ENCODE measurements around the gene SCUBE3.

Gene SCUBE3

GRCh38 chr6:35178012-35178411 lies 35.7 kb upstream of the SCUBE3 start:
- TF ChIP-seq EZH2 (IDR thresholded peaks at IDR 0.05) (no peak), POLR2AphosphoS5 (IDR thresholded peaks at IDR 0.05; ENCODE audit: borderline replicate concordance, low read depth, low read length) (no peak), FOXP2 (optimal IDR thresholded peaks at IDR 0.05; ENCODE audit: control extremely low read depth, extremely low read length, insufficient read depth) (no peak)
- DNase-seq (ENCODE audit: low read depth, low spot score): no peak
- Histone ChIP-seq H3K9ac (ENCODE audit: insufficient read length) (no peak overlapping the region), H3K4me3 (no peak overlapping the region), H3K36me3 (ENCODE audit: insufficient read depth, low read length) (no peaks in the 10 kb centered on the region), H3K27ac (no peak overlapping the region), H3K9me3 (ENCODE audit: low read depth, low read length) (no peaks in the 10 kb centered on the region)

- Histone ChIP-seq H3K4me3 (no peak overlapping the region), H3K27ac (no peak overlapping the region), H3K9me3 (ENCODE audit: low read depth, low read length) (no peaks in the 10 kb centered on the region), H3K9ac (ENCODE audit: insufficient read length) (no peak overlapping the region), H3K36me3 (ENCODE audit: insufficient read depth, low read length) (no peaks in the 10 kb centered on the region)
- no peak for TF ChIP-seq EZH2 (IDR thresholded peaks at IDR 0.05)
- TF ChIP-seq FOXP2 (optimal IDR thresholded peaks at IDR 0.05; ENCODE audit: control extremely low read depth, extremely low read length, insufficient read depth): no peak
- TF ChIP-seq POLR2AphosphoS5 (IDR thresholded peaks at IDR 0.05; ENCODE audit: borderline replicate concordance, low read depth, low read length): no peak
- no peak for DNase-seq (ENCODE audit: low read depth, low spot score)
Observed at GRCh38 chr6:35178932-35179832, 34.6 kb upstream of the SCUBE3 start.

DNA sequence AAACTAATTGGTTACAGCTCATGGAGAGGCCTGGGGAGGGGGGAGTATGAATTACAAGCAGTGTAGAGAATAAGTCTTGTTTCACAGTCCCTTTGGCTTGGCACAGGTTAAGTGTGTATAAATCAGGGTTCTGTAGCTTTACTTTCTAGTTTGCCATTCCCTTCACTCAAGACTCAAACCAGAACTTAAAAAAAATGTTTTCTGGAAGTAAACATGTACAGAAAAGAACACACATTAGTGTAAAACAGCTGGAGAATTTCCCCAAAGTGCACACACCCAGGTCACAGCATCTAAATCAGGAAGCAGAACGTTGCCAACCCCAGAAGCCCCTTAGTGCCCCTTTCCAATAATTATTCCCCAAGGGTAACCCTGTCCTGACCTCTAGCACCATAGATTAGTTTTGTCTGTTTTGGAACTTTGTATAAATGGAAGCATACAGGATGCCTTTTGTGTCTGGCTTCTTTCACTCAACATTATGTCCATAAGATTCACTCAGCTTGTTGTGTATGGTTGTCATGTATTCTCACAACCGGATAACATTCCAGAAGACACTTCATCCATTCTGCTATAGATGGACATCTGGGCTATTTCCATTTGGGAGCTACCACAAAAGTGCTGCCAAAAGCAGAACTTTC lies 33.7 kb upstream of the SCUBE3 start:
- no peak for DNase-seq (ENCODE audit: low read depth, low spot score)
- Histone ChIP-seq H3K4me3 (no peak overlapping the region), H3K27ac (no peak overlapping the region), H3K36me3 (ENCODE audit: insufficient read depth, low read length) (no peaks in the 10 kb centered on the region), H3K9ac (ENCODE audit: insufficient read length) (no peak overlapping the region), H3K9me3 (ENCODE audit: low read depth, low read length) (no peaks in the 10 kb centered on the region)
- TF ChIP-seq EZH2 (IDR thresholded peaks at IDR 0.05): no peak
- no peak for TF ChIP-seq POLR2AphosphoS5 (IDR thresholded peaks at IDR 0.05; ENCODE audit: borderline replicate concordance, low read depth, low read length)
- no peak for TF ChIP-seq FOXP2 (optimal IDR thresholded peaks at IDR 0.05; ENCODE audit: control extremely low read depth, extremely low read length, insufficient read depth)

DNA sequence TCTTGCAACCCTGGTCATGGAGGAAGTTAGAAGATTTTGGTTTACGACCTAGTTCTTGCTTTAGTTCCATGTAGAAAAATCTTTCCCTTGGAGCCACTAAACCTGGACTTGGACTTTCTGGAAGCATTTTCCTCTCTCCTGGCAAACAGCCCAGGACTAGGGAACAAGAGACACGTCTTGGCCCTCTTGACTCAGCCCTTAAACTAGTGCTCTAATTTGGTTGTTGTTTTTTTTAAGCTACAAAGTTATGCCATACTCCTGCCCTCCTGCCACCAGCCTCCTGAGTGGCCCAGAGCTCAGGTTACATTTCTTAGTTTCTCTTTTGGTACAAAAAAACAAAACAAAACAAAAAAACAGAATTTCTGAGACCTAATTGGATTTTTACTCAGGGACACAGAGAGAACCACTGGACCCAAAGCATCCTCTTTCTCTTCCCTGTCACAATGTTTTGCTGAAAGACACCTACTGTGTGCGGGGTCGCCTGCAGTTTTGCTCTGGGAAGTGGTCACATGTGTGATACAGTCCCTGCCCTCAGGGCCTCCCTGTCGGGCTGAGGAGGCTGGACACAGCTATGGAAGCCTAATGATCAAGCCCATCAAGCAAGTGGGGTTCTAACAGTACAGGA lies 32.3 kb upstream of the SCUBE3 start:
- DNase-seq (ENCODE audit: low read depth, low spot score): no peak
- TF ChIP-seq POLR2AphosphoS5 (IDR thresholded peaks at IDR 0.05; ENCODE audit: borderline replicate concordance, low read depth, low read length): no peak
- TF ChIP-seq FOXP2 (optimal IDR thresholded peaks at IDR 0.05; ENCODE audit: control extremely low read depth, extremely low read length, insufficient read depth): no peak
- no peak for TF ChIP-seq EZH2 (IDR thresholded peaks at IDR 0.05)
- no peaks in the 10 kb centered on the region for H3K36me3 ChIP-seq (ENCODE audit: insufficient read depth, low read length)
- 0 out of 2 replicates have a peak overlapping the region, but pooled peaks have one; percentile 13 for H3K27ac ChIP-seq
- H3K4me3 ChIP-seq: no peak overlapping the region
- no peak overlapping the region for H3K9ac ChIP-seq (ENCODE audit: insufficient read length)
- no peaks in the 10 kb centered on the region for H3K9me3 ChIP-seq (ENCODE audit: low read depth, low read length)

- no peak overlapping the region for H3K9ac ChIP-seq (ENCODE audit: insufficient read length)
- no peaks in the 10 kb centered on the region for H3K36me3 ChIP-seq (ENCODE audit: insufficient read depth, low read length)
- no peak overlapping the region for H3K4me3 ChIP-seq
- TF ChIP-seq POLR2AphosphoS5 (IDR thresholded peaks at IDR 0.05; ENCODE audit: borderline replicate concordance, low read depth, low read length): no peak
- no peak for TF ChIP-seq EZH2 (IDR thresholded peaks at IDR 0.05)
- no peaks in the 10 kb centered on the region for H3K9me3 ChIP-seq (ENCODE audit: low read depth, low read length)
- DNase-seq (ENCODE audit: low read depth, low spot score): no peak
- H3K27ac ChIP-seq: no peak overlapping the region
Observed at GRCh38 chr6:35181933-35182612, 31.7 kb upstream of the SCUBE3 start.

DNA sequence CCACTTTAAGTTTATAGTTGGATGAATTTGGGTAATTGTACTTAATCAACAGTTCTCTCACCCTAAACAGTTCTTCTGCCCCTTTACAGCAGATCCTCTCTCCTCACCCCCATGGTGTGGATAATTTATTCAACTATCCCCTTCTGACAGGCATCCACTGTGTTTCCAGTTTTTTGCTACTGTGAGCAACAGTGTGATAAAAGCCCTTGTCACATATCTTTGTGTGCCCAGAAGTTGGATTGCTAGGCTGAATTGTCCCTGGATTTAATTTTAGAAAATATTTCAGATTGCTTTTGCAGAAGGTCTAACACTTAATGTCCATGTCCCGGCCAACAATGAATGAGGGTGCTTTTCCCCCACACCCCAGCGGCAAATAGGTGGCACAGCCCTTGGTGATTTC lies 30.5 kb upstream of the SCUBE3 start:
- Histone ChIP-seq H3K36me3 (ENCODE audit: insufficient read depth, low read length) (no peaks in the 10 kb centered on the region), H3K9me3 (ENCODE audit: low read depth, low read length) (no peaks in the 10 kb centered on the region), H3K9ac (ENCODE audit: insufficient read length) (no peak overlapping the region), H3K27ac (no peak overlapping the region), H3K4me3 (no peak overlapping the region)
- TF ChIP-seq POLR2AphosphoS5 (IDR thresholded peaks at IDR 0.05; ENCODE audit: borderline replicate concordance, low read depth, low read length) (no peak), EZH2 (IDR thresholded peaks at IDR 0.05) (no peak), FOXP2 (optimal IDR thresholded peaks at IDR 0.05; ENCODE audit: control extremely low read depth, extremely low read length, insufficient read depth) (no peak)
- no peak for DNase-seq (ENCODE audit: low read depth, low spot score)

DNA sequence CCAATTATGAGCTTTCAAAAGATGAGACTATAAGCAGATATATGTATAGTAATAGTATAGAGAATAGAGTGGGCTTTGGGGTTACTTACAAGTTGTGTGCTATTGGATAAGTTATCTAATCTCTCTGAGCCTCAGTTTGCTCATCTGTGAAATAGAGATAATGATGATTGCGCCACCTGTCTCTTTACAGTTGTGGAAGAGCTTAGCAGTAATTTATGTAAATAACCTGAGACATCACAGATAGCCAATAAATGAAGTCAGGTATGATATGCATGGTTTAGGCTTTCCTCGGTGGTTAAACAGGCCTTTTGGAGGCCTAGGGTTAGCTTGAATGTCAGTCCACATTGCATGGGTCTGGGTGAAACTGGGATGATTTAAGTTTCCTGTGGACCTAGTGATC lies 29.8 kb upstream of the SCUBE3 start:
- no peak overlapping the region for H3K4me3 ChIP-seq
- DNase-seq (ENCODE audit: low read depth, low spot score): no peak
- no peaks in the 10 kb centered on the region for H3K36me3 ChIP-seq (ENCODE audit: insufficient read depth, low read length)
- H3K9me3 ChIP-seq (ENCODE audit: low read depth, low read length): no peaks in the 10 kb centered on the region
- H3K27ac ChIP-seq: no peak overlapping the region
- H3K9ac ChIP-seq (ENCODE audit: insufficient read length): no peak overlapping the region
- TF ChIP-seq EZH2 (IDR thresholded peaks at IDR 0.05) (no peak), POLR2AphosphoS5 (IDR thresholded peaks at IDR 0.05; ENCODE audit: borderline replicate concordance, low read depth, low read length) (no peak), FOXP2 (optimal IDR thresholded peaks at IDR 0.05; ENCODE audit: control extremely low read depth, extremely low read length, insufficient read depth) (no peak)

Data from SK-N-MC (cell line).